ENCODE measurements around the gene PRDM16. TPM values are rescaled to one million over a fixed set of nuclear protein-coding genes. Genes with fewer than 3 reads are reported as not detected.

PRDM16 gene
- total and polyA plus RNA-seq, 4 donors = 0.05 to 0.67 (median 0.19) TPM

- no peak overlapping the region for H3K27ac ChIP-seq (ENCODE audit: low read depth in 1 of 2, low read length in 2 of 2)
- TF ChIP-seq RAD21 (IDR thresholded peaks at IDR 0.05) (no peak), MAX (IDR thresholded peaks at IDR 0.05) (no peak), ATF3 (IDR thresholded peaks at IDR 0.05) (no peak), RXRA (IDR thresholded peaks at IDR 0.05) (no peak), NR2F2 (IDR thresholded peaks at IDR 0.05) (no peak), HNF4G (IDR thresholded peaks at IDR 0.05) (no peak), REST (IDR thresholded peaks at IDR 0.05) (no peak)
- no peak overlapping the region for H3K4me3 ChIP-seq (ENCODE audit: low read depth in 1 of 3, low read length in 3 of 3)
- peaks cover 0 to 28% (median 3%) of the 10 kb centered on the region in 4 donors for H3K27me3 ChIP-seq (ENCODE audit: control insufficient read depth in 4 of 4, insufficient read depth in 4 of 4, low read length in 3 of 4)
- H3K36me3 ChIP-seq (ENCODE audit: control insufficient read depth in 4 of 4, insufficient read depth in 3 of 4, low read depth in 1 of 4, low read length in 3 of 4) = no peaks in the 10 kb centered on the region
- WGBS = 90% methylated on average over 36 of the region's 36 CpGs
- H3K9ac ChIP-seq (ENCODE audit: low read depth in 1 of 2, low read length in 2 of 2) = no peak overlapping the region
- peaks cover 0 to 7% (median 3%) of the 10 kb centered on the region in 4 donors for H3K4me1 ChIP-seq (ENCODE audit: control insufficient read depth in 4 of 4, insufficient read depth in 4 of 4, low read length in 3 of 4)
- DNase-seq (ENCODE audit: low spot score) = no peak
- no peaks in the 10 kb centered on the region for H3K9me3 ChIP-seq (ENCODE audit: control insufficient read depth in 4 of 4, low read length in 3 of 4)
Measured at GRCh38 chr1:3075666-3076362, 6.8 kb downstream of the PRDM16 start.

- H3K4me1 ChIP-seq (ENCODE audit: control insufficient read depth in 4 of 4, insufficient read depth in 4 of 4, low read length in 3 of 4) = peaks cover 0 to 3% (median 0%) of the 10 kb centered on the region in 4 donors
- H3K4me3 ChIP-seq (ENCODE audit: low read depth in 1 of 3, low read length in 3 of 3) = no peak overlapping the region
- H3K9me3 ChIP-seq (ENCODE audit: control insufficient read depth in 4 of 4, low read length in 3 of 4) = no peaks in the 10 kb centered on the region
- no peaks in the 10 kb centered on the region for H3K36me3 ChIP-seq (ENCODE audit: control insufficient read depth in 4 of 4, insufficient read depth in 3 of 4, low read depth in 1 of 4, low read length in 3 of 4)
- no peak for DNase-seq (ENCODE audit: low spot score)
- no peak overlapping the region for H3K9ac ChIP-seq (ENCODE audit: low read depth in 1 of 2, low read length in 2 of 2)
- no peak for TF ChIP-seq HNF4A (conservative IDR thresholded peaks at IDR 0.05)
- no peak for TF ChIP-seq TAF1 (conservative IDR thresholded peaks at IDR 0.05)
- TF ChIP-seq GABPA (IDR thresholded peaks at IDR 0.05 in 1 of 2, conservative IDR thresholded peaks at IDR 0.05 in 1 of 2) = no peak
- no peak for TF ChIP-seq YY1 (IDR thresholded peaks at IDR 0.05)
- no peak for TF ChIP-seq RAD21 (IDR thresholded peaks at IDR 0.05)
- TF ChIP-seq ZBTB33 (IDR thresholded peaks at IDR 0.05) = no peak
- TF ChIP-seq RXRA (IDR thresholded peaks at IDR 0.05) = no peak
- no peak for TF ChIP-seq MAX (IDR thresholded peaks at IDR 0.05)
- TF ChIP-seq FOXA1 (IDR thresholded peaks at IDR 0.05) = no peak
- TF ChIP-seq SP1 (IDR thresholded peaks at IDR 0.05) = no peak
- no peak for TF ChIP-seq ATF3 (IDR thresholded peaks at IDR 0.05)
- TF ChIP-seq REST (IDR thresholded peaks at IDR 0.05) = no peak
- TF ChIP-seq HNF4G (IDR thresholded peaks at IDR 0.05) = no peak
- 83% methylated on average over 11 of the region's 11 CpGs for WGBS
- peaks cover 0 to 23% (median 3%) of the 10 kb centered on the region in 4 donors for H3K27me3 ChIP-seq (ENCODE audit: control insufficient read depth in 4 of 4, insufficient read depth in 4 of 4, low read length in 3 of 4)
- no peak overlapping the region for H3K27ac ChIP-seq (ENCODE audit: low read depth in 1 of 2, low read length in 2 of 2)
Measured at GRCh38 chr1:3076363-3076740, 7.3 kb downstream of the PRDM16 start.
